Activated CD4-positive, alpha-beta T cell treated with anti-CD3 and anti-CD28 coated beads, Interleukin-2, Interleukin-6, amounts not matched to agents 100 ng/mL and 50 ng/mL, durations not matched to agents 16 hours and 8 hours (primary cell): Measurements from ENCODE around the gene PWWP2A.
"Not testable (repeated sequence)": the region's sequence is repeated elsewhere in the genome, so short reads cannot be mapped to it uniquely, and the experiment has no call there.

Experiments used
- DNase-seq: peaks from one replicate; pipeline ENCODE4 v3.0.0-alpha.2; 2020

PWWP2A gene, protein sequence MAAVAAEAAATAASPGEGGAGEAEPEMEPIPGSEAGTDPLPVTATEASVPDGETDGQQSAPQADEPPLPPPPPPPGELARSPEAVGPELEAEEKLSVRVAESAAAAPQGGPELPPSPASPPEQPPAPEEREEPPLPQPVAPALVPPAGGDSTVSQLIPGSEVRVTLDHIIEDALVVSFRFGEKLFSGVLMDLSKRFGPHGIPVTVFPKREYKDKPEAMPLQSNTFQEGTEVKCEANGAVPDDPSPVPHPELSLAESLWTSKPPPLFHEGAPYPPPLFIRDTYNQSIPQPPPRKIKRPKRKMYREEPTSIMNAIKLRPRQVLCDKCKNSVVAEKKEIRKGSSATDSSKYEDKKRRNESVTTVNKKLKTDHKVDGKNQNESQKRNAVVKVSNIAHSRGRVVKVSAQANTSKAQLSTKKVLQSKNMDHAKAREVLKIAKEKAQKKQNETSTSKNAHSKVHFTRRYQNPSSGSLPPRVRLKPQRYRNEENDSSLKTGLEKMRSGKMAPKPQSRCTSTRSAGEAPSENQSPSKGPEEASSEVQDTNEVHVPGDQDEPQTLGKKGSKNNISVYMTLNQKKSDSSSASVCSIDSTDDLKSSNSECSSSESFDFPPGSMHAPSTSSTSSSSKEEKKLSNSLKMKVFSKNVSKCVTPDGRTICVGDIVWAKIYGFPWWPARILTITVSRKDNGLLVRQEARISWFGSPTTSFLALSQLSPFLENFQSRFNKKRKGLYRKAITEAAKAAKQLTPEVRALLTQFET

DNA sequence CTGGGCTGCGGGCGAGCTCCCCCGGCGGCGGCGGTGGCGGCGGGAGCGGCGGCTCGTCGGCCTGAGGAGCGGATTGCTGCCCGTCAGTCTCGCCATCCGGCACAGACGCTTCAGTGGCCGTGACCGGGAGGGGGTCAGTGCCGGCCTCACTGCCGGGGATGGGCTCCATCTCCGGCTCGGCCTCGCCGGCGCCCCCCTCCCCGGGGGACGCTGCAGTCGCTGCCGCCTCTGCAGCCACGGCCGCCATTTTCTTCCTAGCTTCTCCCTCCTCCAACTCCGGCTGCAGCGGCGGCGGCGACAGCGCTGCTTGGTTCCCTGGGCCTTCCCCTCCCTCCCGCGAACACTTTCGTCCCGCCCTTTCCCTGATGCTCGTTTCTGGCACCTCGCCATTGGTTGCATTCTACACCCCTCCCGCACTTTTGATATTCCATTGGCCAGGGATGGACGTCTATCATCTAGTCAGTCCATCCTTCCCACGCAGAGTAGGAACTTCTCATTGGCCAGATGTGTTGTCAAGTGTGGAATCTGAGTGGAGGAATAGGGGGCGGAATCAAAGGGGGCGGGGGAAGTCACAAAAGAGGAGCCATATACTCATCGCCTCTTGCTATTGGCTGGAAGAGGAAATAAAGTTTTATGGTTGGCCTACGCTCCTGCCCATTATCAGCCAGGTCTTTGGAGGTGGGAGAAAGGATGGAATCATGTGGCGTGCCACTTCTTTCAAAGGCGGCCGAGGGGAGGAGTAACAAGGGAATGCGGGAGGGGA lies at the start of gene PWWP2A:
TSS of gene PWWP2A (minus strand) at position 309 of the 763 bp plus-strand sequence. CDS start at position 247, 62 bp downstream.
- peak; percentile 99 for DNase-seq

DNA sequence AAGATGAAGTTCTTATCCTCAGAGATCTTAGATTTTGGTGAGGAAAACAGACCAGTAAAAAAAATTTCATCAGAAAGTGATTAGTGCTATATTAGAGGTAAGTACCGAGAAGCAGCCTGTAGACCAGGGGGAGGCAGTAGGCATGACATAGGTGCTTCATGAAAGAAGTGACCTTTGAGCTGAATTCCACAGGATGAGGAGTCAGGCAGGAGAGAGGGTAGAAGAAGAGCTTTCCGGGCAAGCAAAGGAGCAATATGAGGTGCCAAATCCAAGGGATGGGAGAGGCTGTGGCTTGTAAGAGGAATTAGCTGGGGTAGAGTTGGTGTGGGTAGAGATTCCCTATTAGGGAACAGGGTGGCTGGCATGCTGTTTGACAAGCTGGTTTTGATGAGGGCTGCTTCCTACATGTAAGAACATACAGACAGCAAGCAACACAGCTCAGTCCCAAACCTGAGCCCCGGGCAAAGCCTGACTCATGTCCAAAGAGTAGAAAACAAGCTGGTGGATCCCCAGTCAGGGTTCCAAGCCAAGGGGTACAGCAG lies 48.4 kb upstream of the PWWP2A start:
- DNase-seq: no peak

DNA sequence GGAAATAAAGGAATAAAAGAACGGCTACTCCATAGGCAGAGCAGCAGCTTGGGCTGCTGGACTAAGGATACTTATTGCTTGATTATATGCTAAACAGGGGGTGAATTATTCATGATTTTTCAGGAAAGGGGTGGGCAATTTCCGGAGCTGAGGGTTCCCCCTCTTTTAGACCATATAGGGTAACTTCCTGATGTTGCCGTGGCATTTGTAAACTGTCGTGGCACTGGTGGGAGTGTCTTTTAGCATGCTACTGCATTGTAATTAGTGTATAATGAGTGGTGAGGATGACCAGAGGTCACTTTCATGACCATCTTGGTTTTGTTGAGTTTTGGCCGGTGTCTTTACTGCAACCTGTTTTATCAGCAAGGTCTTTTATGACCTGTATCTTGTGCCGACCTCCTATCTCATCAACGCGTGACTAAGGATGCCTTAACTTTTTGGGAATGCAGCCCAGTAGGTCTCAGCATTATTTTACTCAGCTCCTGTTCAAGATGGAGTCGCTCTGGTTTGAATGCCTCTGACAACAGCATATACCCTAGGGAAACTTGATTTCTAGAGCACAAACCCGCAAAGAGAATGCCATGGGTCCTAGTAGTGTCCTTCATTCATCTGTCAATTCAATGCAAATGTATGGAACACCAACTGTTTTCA lies 47.8 kb upstream of the PWWP2A start:
- DNase-seq: no peak

DNA sequence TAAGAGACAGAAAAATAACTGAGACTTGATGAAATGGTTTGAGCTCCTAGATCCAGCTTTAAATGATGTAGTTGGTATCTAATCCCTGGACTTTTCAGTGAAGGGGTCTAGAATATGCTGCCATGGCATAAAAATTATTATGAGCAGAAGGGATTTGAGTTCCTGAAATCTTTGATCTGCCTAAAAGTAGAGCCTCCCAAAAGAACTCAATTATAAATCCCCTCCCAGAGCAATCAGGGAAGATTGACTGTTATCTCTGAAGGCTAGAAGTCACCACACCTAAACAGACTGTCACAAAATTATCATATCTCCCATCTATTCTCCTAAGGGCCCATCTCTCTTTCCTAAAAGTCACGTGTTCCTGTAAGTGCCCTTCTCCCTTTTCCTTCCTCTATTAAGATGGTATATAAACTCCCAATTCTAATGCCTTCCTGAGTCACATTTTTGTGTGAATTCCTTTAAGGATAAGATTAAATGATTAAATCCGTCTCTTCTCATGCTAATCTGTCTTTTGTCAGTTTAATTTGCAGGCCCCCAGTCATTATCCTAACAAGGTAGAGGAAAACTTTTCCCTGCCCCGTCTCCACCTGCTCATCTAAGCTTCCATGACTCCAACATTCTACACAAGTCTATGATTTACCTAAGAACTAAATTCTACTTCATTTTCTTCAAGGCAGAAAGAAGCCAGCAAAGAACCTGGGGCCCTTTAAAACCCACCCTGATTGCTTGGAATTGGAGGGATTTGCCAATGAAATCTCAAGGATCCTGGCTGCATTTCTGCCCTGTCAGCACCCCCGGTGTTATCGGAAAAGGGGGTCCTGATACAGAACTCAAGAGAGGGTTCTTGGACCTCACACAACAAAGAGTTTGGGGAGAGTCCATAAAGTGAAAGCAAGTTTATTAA lies 47.1 kb upstream of the PWWP2A start:
- DNase-seq: no peak

DNA sequence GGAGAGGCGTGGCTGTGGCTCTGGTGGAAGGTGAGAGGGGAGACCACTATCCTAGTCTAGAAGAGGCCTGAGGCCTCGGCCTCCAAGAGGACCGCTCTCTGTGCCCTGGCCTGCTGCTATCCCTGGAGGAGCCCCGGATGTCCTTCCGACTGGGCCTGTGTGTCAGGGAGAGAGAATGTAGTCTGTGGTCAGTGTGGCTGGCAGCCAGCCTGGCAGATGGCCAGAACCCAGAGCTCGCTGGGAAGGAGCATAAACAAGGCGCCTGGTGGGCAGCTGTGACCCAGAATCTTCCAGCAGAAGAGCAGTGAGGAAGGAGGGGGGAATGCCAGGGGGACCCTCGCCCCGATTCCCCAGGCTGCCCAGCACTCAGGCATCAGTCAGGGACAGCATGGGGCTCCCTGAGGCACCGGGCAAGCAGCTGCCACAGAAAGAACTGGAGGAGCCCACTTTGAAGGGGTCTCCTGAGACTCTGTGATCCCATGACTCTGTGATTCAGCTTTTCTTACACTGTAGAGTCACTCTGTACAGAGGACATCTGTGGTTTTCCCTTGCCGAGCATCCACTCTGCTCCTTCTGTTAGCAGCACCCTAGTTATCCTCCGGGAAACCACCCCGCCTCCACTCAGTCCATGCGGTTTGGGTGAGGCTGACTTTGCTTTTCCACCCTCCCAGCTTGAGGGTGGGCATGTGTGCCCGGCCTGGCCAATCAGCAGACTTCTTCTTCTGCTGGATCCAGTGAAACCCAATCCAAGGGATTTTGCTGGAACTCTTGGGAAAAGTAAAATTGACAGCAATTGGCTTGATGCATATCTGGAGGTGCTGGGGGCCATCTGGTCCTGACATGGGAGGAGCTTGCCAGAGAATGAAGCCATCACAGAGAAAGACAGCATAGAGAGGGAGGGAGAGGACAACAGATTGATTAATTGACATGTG lies 46.2 kb upstream of the PWWP2A start:
- no peak for DNase-seq

DNA sequence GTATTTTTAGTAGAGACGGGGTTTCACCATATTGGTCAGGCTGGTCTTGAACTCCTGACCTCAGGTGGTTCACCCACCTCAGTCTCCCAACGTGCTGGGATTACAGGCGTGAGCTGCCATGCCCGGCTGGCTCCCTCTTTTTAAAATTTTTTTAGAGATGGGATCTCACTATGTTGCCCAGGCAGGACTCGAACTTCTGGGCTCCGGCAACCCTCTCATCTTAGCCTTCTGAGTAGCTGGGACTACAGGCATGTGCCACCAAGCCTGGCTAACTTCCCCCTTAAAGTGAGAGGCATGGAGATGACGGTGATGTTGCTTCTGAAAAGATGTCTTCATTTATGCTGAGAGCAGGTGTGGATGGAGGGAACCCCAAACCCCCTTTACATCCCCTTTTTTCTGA lies 43.7 kb upstream of the PWWP2A start:
- DNase-seq: no peak

DNA sequence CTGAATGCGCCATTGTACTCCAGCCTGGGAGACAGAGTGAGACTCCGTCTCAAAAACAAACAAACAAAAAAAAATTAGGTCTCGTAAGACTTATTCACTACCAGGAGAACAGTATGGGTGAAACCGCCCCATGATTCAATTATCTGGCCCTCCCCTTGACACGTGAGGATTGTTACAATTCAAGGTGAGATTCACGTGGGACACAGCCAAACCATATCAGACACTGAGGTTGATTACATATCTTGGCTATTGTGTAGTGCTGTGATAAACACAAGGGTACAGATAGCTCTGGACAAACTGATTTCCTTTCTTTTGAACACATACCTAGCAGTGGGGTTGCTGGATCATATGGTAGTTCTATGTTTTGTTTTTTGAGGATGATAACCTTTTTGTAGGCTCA lies 42.4 kb upstream of the PWWP2A start:
- no peak for DNase-seq

DNA sequence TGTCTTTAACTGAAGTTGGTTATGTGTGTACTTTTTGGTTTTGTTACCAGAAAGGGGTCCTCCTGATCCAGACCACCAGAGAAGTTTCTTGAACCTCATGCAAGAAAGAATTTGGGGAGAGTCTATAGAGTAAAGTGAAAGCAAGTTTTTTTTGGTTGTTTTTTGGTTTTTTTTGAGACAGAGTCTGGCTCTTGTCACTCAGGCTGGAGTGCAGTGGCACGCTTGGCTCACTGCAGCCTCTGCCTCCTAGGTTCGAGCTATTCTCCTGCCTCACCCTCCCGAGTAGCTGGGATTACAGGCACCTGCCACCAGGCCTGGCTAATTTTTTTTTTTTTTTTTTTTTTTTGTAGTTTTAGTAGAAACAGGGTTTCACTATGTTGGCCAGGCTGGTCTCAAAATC lies 41.6 kb upstream of the PWWP2A start:
- not testable (repeated sequence) for DNase-seq

DNA sequence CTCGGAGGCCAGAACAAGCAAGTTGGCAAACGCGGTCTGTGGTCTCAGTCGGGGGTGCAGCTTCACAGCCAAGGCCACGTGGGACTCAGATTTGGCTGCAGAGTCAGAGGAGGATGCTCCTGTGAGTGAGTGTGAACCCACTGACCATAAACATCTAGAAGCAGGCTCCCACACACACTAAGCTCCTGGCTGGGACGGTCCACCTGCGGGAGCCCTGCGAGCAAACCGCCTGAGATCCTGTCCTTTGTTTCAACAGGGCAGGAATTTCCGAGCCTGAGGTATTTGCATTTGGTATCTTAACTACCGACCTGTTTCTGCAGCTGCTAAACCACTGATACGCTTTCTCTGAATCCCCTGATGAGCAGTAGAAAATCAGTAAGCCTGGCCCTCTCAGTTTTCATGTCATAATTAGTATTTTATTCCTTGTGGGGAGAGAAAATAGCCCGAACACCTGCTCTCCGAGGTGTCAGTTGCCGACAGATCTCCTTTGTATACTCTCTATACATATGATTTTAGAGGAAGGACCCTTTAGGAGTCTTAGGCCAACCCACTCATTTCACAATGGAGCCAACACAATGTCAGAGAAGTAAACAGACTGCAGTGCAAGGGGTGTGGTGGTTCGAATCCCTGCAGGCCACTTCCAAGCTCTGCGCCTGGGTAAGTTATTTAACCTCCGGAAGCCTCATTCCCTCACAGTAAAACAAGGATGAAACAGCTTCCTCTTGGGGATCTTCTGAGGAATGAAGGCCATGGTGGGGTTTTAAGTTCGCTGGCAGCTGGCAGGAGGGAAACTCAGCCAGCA lies 40.9 kb upstream of the PWWP2A start:
- DNase-seq: no peak

DNA sequence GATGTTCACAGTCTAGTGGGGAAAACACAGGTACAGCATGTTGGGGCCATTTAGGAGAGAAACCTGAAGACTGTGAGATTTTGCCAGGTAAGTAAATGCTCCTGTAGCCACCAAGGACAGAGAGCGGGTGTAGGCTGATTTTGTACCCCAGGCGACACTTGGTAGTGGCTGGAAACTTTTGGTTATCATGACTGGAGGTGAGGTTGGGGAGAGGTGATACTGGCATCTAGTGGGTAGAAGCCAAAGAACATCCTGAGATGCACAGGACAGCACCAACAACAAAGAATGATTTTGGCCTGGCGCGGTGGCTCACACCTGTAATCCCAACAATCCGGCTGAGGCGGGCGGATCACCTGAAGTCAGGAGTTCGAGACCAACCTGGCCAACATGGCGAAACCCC lies 38.8 kb upstream of the PWWP2A start:
- DNase-seq: no peak

DNA sequence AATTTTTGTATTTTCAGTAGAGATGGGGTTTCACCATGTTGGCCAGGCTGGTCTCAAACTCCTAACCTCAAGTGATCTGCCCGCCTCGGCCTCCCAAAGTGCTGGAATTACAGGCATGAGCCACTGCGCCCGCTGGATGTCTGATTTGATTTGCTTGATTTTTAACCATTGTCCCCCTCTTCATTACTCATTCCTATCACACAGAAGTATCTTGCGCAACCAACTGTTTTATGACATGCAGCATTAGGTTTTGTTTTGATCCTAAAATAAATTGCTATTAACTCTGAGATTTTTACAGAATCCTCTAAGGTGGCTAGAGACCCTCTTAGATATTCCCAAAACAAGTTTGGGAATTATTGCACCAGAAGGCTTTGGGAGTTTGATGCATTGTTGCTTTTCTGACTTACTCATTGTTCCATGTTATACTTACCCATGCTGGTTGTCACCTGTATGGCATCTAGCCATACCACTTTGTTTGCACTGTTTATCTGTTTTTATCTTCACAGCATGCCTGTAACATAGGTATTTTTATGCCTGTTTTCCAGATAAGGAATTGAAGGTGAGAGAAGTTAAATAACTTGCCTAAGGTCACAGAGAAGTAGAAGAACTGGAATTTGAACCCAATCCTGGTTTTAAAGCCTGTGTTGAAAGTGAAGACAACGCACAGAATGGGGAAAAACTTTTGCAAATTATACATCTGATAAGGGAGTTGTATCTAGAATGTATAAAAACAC lies 35.9 kb upstream of the PWWP2A start:
- no peak for DNase-seq

DNA sequence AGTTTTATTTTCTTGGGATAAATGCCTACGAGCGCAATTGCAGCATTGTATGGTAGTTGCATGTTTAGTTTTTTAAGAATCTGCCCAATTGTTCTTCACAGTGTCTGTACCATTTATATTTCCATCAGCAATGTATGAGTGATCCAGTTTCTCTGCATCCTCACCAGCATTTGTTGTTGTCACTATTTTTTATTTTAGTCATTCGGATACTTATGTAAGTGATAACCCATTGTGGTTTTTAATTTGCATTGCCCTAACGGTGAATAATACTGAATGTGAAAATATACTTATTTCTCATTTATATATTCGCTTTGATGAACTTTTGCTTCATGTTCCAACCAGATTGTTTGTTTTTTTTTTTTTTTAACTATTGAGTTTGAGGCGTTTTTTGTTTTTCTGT lies 33.7 kb upstream of the PWWP2A start:
- DNase-seq: peak; percentile 10

DNA sequence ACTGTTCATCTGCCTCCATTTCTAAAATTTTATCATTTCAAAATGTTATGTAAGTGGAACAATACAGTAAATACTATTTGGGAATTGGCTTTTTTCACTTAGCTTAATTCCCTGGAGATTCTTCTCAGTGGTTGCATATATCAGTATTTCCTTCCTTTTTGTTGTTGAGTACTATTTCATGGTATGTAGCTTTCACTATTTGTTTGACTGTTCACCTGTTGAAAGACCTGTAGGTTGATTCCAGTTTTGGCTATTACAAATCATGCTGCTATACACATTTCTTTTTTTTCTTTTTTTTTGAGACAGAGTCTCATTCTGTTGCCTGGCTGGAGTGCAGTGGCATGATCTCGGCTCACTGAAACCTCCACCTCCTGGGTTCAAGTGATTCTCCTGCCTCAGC lies 33.0 kb upstream of the PWWP2A start:
- no peak for DNase-seq

DNA sequence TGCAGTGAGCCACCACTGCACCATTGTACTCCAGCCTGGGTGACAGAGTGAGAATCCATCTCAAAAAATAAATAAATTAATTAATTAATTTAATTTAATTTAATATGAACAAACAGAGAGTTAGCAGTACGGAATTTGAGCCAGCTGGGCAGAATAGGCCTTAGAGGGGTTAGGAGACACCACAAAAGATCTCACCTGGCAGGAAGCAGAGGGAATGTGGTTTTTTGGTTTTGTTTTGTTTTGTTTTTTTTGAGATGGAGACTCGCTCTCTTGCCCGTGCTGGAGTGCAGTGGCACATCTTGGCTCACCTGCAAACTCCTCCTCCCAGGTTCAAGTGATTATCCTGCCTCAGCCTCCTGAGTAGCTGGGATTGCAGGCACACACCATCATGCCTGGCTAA lies 31.8 kb upstream of the PWWP2A start:
- no peak for DNase-seq

DNA sequence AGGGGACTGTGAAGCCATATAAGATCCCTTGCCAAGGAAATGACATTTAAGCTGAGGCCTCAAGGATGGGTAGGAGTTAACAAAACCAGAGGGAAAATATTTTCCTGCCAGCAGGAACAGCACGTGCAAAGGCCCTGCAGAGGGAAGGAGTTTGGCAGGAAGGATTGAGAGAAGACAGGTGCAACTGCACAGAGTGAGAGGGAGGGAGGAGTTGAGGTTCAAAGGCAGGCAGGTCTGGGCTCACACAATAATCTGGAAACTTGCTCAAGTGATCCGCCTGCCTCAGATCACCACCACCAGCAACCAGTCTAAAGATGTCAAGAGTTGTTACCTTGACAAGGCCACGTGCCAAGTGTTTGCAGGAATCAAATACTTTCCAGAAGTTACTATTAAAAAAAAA lies 31.1 kb upstream of the PWWP2A start:
- DNase-seq: no peak

DNA sequence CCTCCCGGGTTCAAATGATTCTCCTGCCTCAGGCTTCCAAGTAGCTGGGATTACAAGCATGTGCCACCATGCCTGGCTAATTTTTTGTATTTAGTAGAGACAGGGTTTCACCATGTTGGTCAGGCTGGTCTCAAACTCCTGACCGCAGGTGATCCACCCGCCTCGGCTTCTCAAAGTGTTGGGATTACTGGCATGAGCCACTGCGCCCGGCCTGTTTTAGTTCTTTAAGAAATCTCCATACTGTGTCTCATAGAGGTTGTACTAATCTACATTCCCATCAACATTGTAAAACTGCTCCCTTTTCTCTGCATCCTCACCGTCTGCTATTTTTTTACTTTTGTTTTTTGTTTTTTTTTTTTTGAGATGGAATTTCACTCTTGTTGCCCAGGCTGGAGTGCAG lies 25.2 kb upstream of the PWWP2A start:
- not testable (repeated sequence) for DNase-seq

DNA sequence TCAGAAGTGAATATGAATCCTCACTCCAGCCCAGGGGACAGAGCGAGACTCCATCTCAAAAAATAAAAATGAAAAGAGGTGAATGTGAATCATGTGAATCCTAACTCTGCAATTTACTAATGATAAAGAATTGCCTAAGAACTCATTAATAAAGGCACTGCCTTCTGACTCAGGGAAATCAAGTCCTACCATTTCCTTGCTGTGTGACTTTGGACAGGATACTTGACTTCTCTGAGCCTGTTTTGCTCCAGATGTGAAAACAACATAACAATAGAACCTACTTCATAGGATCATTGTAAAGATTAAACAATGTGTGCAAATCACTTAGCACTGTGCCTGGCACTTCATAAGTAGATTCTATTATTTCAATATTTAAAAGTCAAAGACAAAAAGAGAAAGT lies 15.1 kb upstream of the PWWP2A start:
- no peak for DNase-seq

DNA sequence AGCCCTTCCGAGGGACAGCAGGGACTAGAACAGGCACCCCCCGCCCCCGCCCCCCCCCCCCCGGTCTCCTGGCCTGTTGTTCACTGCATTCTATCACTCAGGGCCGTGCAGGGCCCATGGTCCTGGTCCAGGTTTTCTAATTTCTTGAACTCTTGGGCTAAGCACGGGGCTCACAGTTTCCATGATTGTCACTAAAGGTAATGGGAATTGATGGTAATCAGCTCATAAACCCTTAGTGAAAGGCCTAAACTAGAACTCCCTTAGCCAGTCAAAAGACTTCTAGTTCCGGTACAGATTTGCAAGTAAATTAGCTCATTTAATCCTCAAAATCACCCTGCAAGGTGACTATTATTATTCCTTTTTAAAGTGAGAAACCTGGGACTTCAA lies 14.7 kb upstream of the PWWP2A start:
- no peak for DNase-seq
